Lower lobe of right lung (tissue), 2 donors: ENCODE data around the gene GPR55. TPM values are rescaled to one million over a fixed set of nuclear protein-coding genes. Genes with fewer than 3 reads are reported as not detected.

Experiments used
- ATAC-seq, 2 donors: fragments of 200-7000 bp; cut with Tn5 transposase; one replicate each; pipeline ENCODE4 v1.9.1; 2020 to 2022; ENCODE audit warnings: mild to moderate bottlenecking in 2 of 2, moderate library complexity in 2 of 2
- DNase-seq: peaks from one replicate; pipeline ENCODE4 v3.0.0-alpha.2; 2020
- H3K27ac ChIP-seq: fragments of 200-600 bp; one replicate; pipeline ENCODE4 v1.8.0; 2022
- H3K27me3 ChIP-seq: fragments of 200-600 bp; one replicate; pipeline ENCODE4 v1.8.0; 2022; ENCODE audit warnings: low read depth
- H3K36me3 ChIP-seq: fragments of 200-600 bp; one replicate; pipeline ENCODE4 v1.8.0; 2022; ENCODE audit warnings: mild to moderate bottlenecking
- H3K4me1 ChIP-seq: fragments of 200-600 bp; one replicate; pipeline ENCODE4 v1.8.0; 2022
- H3K4me3 ChIP-seq: fragments of 200-600 bp; one replicate; pipeline ENCODE4 v1.8.0; 2022; ENCODE audit warnings: mild to moderate bottlenecking
- H3K9me3 ChIP-seq: fragments of 200-600 bp; one replicate; pipeline ENCODE4 v1.8.0; 2022
- intact Hi-C: fragments of 100-400 bp; cut with DNase I; formaldehyde crosslinking; loops from one replicate; pipeline ENCODE4 v1.11.0; 2022
- total RNA-seq: library from RNA; stranded (reverse); fragmentation: NEBNext Ultra II Directional; extraction: Animal tissue kit (Norgen Biotek cat#: 25700); gene quantifications from one replicate; pipeline ENCODE4 v1.2.1, GENCODE V29; 2021
- TF ChIP-seq, protein P1 (sequence below): fragments of 200-600 bp; IDR thresholded peaks from one replicate; pipeline ENCODE4 v1.8.0; 2022; ENCODE audit warnings: antibody characterized with exemption, mild to moderate bottlenecking
- donor health status: DM: no; HTN: yes; CAD: no; lungs with severe emphysema.

GPR55 gene
- total RNA-seq, 1 donor from 2014 or later: 0.74 TPM

- peaks cover 6% of the 10 kb centered on the region for H3K27me3 ChIP-seq
- no peak overlapping the region for H3K27ac ChIP-seq
- H3K9me3 ChIP-seq: no peaks in the 10 kb centered on the region
- no peaks in the 10 kb centered on the region for H3K4me1 ChIP-seq
- H3K4me3 ChIP-seq: no peak overlapping the region
- intact Hi-C loops: no loop called here
- no peaks in the 10 kb centered on the region for H3K36me3 ChIP-seq
- no peak for ATAC-seq
- DNase-seq: peak; percentile 17
- TF ChIP-seq, protein P1, sequence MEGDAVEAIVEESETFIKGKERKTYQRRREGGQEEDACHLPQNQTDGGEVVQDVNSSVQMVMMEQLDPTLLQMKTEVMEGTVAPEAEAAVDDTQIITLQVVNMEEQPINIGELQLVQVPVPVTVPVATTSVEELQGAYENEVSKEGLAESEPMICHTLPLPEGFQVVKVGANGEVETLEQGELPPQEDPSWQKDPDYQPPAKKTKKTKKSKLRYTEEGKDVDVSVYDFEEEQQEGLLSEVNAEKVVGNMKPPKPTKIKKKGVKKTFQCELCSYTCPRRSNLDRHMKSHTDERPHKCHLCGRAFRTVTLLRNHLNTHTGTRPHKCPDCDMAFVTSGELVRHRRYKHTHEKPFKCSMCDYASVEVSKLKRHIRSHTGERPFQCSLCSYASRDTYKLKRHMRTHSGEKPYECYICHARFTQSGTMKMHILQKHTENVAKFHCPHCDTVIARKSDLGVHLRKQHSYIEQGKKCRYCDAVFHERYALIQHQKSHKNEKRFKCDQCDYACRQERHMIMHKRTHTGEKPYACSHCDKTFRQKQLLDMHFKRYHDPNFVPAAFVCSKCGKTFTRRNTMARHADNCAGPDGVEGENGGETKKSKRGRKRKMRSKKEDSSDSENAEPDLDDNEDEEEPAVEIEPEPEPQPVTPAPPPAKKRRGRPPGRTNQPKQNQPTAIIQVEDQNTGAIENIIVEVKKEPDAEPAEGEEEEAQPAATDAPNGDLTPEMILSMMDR: no peak
Observed at GRCh38 chr2:230890646-230891045, 34.4 kb downstream of the GPR55 start.

DNA sequence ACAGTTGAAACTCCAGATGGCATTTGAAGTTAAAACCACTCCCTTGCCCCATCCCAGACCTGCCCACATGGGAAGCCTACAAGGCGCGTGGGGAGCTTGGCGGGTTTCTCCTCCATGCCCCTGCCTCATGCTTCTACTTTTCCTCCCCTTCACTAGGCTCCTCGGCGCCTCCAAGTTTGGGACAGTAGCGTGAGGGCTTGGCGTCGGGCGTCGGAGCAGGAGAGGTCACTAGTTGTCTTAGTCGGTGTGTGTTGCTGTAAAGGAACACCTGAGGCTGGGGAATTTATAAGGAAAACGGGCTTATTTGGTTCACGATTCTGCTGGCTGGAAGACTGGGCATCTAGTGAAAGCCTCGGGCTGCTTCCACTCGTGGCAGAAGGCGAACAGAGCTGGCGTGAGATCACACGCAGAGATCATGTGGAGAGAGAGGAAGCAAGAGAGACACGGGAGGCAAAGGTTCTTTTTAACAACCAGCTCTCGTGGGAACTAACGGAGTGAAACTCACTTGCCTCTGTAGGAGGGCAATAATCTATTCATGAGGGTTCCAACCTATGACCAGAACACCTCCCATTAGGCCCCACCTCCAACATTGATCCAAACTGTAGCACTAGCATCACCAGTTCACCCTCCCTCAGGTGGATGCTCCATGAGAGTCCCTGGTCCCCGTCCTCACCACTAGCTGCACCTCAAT lies 35.0 kb downstream of the GPR55 start:
- H3K9me3 ChIP-seq: no peaks in the 10 kb centered on the region
- ATAC-seq: no peak
- H3K27me3 ChIP-seq: peaks cover 6% of the 10 kb centered on the region
- H3K4me1 ChIP-seq: no peaks in the 10 kb centered on the region
- intact Hi-C loops: no loop called here
- no peaks in the 10 kb centered on the region for H3K36me3 ChIP-seq
- H3K27ac ChIP-seq: no peak overlapping the region
- TF ChIP-seq, protein P1: no peak
- peak; percentile 33 for DNase-seq
- H3K4me3 ChIP-seq: no peak overlapping the region

DNA sequence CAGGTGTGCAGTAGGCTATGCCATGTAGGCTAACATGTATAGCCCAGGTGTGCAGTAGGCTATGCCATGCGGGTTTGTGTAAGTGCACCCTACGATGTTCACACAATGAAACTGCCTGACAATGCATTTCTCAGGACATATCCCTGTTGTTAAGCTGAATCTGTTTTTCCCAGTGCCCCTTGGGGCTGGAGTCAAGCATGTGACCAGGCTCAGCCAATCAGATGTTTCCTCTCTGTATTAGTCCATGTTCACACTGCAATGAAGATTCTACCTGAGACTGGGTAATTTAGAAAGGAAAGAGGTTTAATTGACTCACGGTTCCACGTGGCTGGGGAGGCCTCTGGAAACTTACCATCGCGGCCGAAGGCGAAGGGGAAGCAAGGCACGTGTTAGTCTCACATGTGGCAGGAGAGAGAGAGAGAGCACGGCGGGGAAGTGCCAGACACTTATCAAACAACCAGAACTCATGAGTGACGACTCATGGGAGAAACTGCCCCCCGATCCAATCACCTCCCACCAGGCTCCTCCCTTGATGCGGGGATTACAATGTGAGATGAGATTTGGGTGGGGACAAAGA lies 36.1 kb downstream of the GPR55 start:
- peak; percentile 19 for DNase-seq
- no peak for ATAC-seq
- H3K36me3 ChIP-seq: no peaks in the 10 kb centered on the region
- no peak overlapping the region for H3K27ac ChIP-seq
- no peak overlapping the region for H3K4me3 ChIP-seq
- no peaks in the 10 kb centered on the region for H3K4me1 ChIP-seq
- intact Hi-C loops: no loop called here
- H3K27me3 ChIP-seq: peaks cover 6% of the 10 kb centered on the region
- H3K9me3 ChIP-seq: no peaks in the 10 kb centered on the region
- TF ChIP-seq, protein P1: no peak

DNA sequence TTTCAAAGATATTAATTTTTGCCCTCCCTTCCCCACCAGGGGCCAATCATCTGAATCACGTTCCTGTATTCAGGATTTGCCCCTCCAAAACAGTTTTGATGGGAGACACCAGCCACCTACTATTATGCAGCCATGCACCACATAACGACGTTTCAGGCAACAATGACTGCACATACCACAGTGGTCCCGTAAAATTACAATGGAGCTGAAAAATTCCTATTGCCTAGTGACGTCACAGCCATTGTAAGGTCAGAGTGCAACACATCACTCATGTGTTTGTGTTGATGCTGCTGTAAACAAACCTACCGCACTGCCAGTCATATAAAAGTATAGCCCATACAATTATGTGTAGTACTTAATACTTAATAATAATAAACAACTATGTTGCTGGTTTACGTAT lies 37.7 kb downstream of the GPR55 start:
- no peak overlapping the region for H3K4me3 ChIP-seq
- ATAC-seq: no peak
- H3K27ac ChIP-seq: no peak overlapping the region
- peaks cover 6% of the 10 kb centered on the region for H3K27me3 ChIP-seq
- intact Hi-C loops: no loop called here
- no peak for DNase-seq
- H3K4me1 ChIP-seq: no peaks in the 10 kb centered on the region
- H3K9me3 ChIP-seq: no peaks in the 10 kb centered on the region
- H3K36me3 ChIP-seq: no peaks in the 10 kb centered on the region
- TF ChIP-seq, protein P1: no peak

DNA sequence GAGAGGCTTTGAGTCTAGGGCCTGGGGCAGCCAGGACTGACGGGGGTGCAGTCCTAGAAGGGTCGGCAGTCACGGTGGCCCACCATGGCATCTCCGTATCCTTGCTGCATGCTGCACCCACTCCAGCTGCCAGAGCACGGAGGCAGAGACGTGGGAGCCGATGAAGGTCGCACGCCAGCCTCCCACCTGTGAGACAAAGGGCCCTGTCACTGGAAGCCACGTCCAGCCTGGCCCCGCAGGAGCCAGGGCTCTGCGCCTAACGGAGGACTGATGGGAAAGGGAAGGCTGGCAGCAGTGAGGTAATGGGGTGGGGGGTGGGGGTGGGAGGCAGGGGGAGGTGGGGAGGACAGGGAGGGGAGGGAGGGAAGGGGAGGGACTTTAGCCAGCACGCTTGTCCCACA lies 38.4 kb downstream of the GPR55 start:
- TF ChIP-seq, protein P1: no peak
- Histone ChIP-seq H3K9me3 (no peaks in the 10 kb centered on the region), H3K4me3 (no peak overlapping the region), H3K27me3 (peaks cover 6% of the 10 kb centered on the region), H3K27ac (no peak overlapping the region), H3K36me3 (no peaks in the 10 kb centered on the region), H3K4me1 (no peaks in the 10 kb centered on the region)
- intact Hi-C loops: no loop called here
- ATAC-seq (no peak), DNase-seq (peak; percentile 32)
